ENCODE results near the gene PDZD11. TPM values are rescaled to one million over a fixed set of nuclear protein-coding genes. Genes with fewer than 3 reads are reported as not detected.

Gene PDZD11
- total and polyA plus RNA-seq, 2 donors from 2014 or later, result 31.3 to 74.6 TPM

DNA sequence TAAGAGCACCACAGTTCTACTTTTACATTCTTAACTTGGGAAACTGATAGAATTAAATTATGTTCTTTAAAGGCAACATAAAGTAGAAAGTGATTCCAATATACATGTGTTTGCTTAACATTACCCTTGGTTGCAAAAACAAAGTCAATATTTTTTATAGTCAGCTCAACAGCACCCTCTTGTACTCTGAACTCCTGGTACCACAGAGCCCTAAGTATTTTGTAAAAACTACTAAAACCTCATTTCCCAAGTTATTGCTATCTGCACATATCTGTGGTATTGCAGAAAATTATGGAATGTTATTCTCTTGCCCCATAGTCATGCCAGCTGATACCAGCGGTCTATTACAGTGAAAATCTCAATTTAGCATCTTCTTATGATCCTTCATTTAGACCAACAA is 3.1 kb upstream of the PDZD11 start:
- FAIRE-seq (no peak), DNase-seq (no peak)
- Histone ChIP-seq H3K36me3 (ENCODE audit: control insufficient read depth in 2 of 3, insufficient read depth in 3 of 3, low read length in 3 of 3) (no peaks in the 10 kb centered on the region), H3K27me3 (ENCODE audit: control insufficient read depth, insufficient read depth, low read length) (no peaks in the 10 kb centered on the region), H3K27ac (ENCODE audit: low read depth in 2 of 2, low read length in 2 of 2) (no peak overlapping the region), H3K9ac (ENCODE audit: low read length in 3 of 3) (no peak overlapping the region), H3K4me3 (ENCODE audit: low read length in 3 of 3) (no peak overlapping the region), H3K4me1 (ENCODE audit: control insufficient read depth in 2 of 3, insufficient read depth in 2 of 3, low read depth in 1 of 3, low read length in 3 of 3) (peaks cover 0 to 6% (median 5%) of the 10 kb centered on the region in 3 donors), H3K9me3 (ENCODE audit: control insufficient read depth in 2 of 3, insufficient read depth in 1 of 3, low read length in 3 of 3) (no peaks in the 10 kb centered on the region)
- TF ChIP-seq, protein P1, sequence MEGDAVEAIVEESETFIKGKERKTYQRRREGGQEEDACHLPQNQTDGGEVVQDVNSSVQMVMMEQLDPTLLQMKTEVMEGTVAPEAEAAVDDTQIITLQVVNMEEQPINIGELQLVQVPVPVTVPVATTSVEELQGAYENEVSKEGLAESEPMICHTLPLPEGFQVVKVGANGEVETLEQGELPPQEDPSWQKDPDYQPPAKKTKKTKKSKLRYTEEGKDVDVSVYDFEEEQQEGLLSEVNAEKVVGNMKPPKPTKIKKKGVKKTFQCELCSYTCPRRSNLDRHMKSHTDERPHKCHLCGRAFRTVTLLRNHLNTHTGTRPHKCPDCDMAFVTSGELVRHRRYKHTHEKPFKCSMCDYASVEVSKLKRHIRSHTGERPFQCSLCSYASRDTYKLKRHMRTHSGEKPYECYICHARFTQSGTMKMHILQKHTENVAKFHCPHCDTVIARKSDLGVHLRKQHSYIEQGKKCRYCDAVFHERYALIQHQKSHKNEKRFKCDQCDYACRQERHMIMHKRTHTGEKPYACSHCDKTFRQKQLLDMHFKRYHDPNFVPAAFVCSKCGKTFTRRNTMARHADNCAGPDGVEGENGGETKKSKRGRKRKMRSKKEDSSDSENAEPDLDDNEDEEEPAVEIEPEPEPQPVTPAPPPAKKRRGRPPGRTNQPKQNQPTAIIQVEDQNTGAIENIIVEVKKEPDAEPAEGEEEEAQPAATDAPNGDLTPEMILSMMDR (IDR thresholded peaks at IDR 0.05; ENCODE audit: borderline replicate concordance, extremely low read depth, insufficient read depth), result no peak
- intact Hi-C loops (cut with DNase I), result no loop called here

DNA sequence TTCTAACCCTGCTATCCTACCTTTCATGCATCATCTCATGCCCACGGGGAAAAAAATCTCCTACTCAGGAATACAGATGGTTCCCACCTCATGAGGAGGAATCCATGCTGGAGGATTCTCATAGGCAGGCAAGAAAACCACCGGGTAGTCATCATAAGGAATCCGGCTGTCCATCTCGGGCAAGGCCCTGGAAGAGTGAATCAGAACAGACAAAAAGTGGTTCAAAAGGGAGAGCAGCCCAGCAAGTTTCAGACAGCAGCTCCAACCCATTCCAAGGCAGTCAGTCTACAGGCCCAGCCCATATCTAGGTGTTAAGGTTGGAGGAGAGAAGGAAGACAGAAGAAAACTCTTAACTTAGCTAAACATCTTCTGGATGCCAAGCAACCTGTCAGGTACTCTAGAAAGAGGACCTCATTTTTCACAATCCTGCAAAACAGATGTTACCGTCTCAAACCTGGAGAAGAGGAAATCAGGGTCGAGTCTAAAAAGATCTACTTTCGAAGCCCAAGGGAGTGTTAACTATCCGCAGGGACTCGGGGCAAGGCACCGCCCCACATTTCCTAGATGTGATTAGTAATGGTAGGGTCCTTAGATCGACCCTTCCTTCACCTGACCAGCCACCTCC is 447 bp downstream of the PDZD11 start:
- H3K4me3 ChIP-seq (ENCODE audit: low read length in 3 of 3), result peak overlapping the region; percentile 79 to 84 (median 80)
- TF ChIP-seq, protein P1 (IDR thresholded peaks at IDR 0.05; ENCODE audit: borderline replicate concordance, extremely low read depth, insufficient read depth), result no peak
- no peaks in the 10 kb centered on the region for H3K27me3 ChIP-seq (ENCODE audit: control insufficient read depth, insufficient read depth, low read length)
- FAIRE-seq, result no peak
- peaks cover 0 to 6% (median 5%) of the 10 kb centered on the region in 3 donors for H3K4me1 ChIP-seq (ENCODE audit: control insufficient read depth in 2 of 3, insufficient read depth in 2 of 3, low read depth in 1 of 3, low read length in 3 of 3)
- intact Hi-C loops (cut with DNase I), result no loop called here
- no peak overlapping the region for H3K27ac ChIP-seq (ENCODE audit: low read depth in 2 of 2, low read length in 2 of 2)
- no peak for DNase-seq
- no peaks in the 10 kb centered on the region for H3K36me3 ChIP-seq (ENCODE audit: control insufficient read depth in 2 of 3, insufficient read depth in 3 of 3, low read length in 3 of 3)
- H3K9ac ChIP-seq (ENCODE audit: low read length in 3 of 3), result peak overlapping the region; percentile 24 to 78 (median 61)
- no peaks in the 10 kb centered on the region for H3K9me3 ChIP-seq (ENCODE audit: control insufficient read depth in 2 of 3, insufficient read depth in 1 of 3, low read length in 3 of 3)

DNA sequence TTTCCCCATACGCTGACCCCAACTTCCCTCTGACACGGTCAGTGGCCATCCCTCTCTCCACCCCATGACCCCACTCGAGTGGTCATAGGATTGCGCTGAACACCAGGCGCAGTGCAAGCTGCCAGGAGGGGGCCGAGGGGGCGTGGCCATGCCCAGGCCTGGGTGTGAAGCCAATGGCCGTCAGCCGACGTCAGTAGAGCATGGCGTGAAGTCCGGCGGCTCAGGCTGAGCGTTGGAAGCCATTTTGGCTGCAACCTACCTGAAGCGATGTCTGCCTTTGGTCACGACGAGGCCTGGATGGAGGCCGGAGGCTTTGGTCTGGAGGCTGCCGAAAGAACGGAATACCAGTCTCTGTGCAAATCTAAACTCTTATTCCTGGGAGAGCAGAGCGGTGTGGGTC is 7.8 kb downstream of the PDZD11 start, which contains the start of gene RAB41:
TSS of gene RAB41 (plus strand) at position 222 of the 400 bp plus-strand sequence. CDS start at position 268, 46 bp downstream.
- TF ChIP-seq, protein P1 (IDR thresholded peaks at IDR 0.05; ENCODE audit: borderline replicate concordance, extremely low read depth, insufficient read depth), result no peak
- Histone ChIP-seq H3K36me3 (ENCODE audit: control insufficient read depth in 2 of 3, insufficient read depth in 3 of 3, low read length in 3 of 3) (no peaks in the 10 kb centered on the region), H3K4me1 (ENCODE audit: control insufficient read depth in 2 of 3, insufficient read depth in 2 of 3, low read depth in 1 of 3, low read length in 3 of 3) (no peaks in the 10 kb centered on the region), H3K9ac (ENCODE audit: low read length in 3 of 3) (no peak within 1 kb of the TSS), H3K27ac (ENCODE audit: low read depth in 2 of 2, low read length in 2 of 2) (no peak within 1 kb of the TSS), H3K27me3 (ENCODE audit: control insufficient read depth, insufficient read depth, low read length) (no peaks in the 10 kb centered on the region), H3K4me3 (ENCODE audit: low read length in 3 of 3) (no peak within 1 kb of the TSS), H3K9me3 (ENCODE audit: control insufficient read depth in 2 of 3, insufficient read depth in 1 of 3, low read length in 3 of 3) (no peaks in the 10 kb centered on the region)
- no peak for FAIRE-seq
- DNase-seq, result no peak
- intact Hi-C loops (cut with DNase I), result no loop called here

Data from kidney (tissue), 14 donors.